GM23338 (cell line): ENCODE data around the gene G6PC3.

Experiments
- CREB1 ChIP-seq: fragments of 250-450 bp; sonication (Bioruptor Pico); IDR thresholded peaks from 2 replicates; pipeline ENCODE4 v1.5.0; 2020; ENCODE audit warnings: low read depth, mild to moderate bottlenecking, moderate library complexity
- CTCF ChIP-seq, 2 experiments: fragments of 200-600 bp in 1 of 2; sonication (generic) in 1 of 2; conservative IDR thresholded peaks; 2 replicates each; pipeline versions ENCODE4 v1.5.1 to v1.6.1; 2016 to 2017; ENCODE audit warnings: antibody characterized with exemption in 2 of 2, low read depth in 2 of 2, mild to moderate bottlenecking in 2 of 2, moderate library complexity in 1 of 2
- EZH2 ChIP-seq: fragments of 200-600 bp; sonication (generic); IDR thresholded peaks from one replicate; pipeline ENCODE4 v1.8.0; 2017; ENCODE audit warnings: antibody characterized with exemption, mild to moderate bottlenecking, low read depth; ENCODE audit not compliant: unreplicated experiment
- EZH2phosphoT487 ChIP-seq: fragments of 200-600 bp; sonication (generic); IDR thresholded peaks from one replicate; pipeline ENCODE4 v1.8.1; 2018; ENCODE audit warnings: antibody characterized with exemption; ENCODE audit not compliant: unreplicated experiment
- JUNB ChIP-seq: IDR thresholded peaks from one replicate; pipeline ENCODE4 v1.6.1; 2016; ENCODE audit warnings: antibody characterized with exemption; ENCODE audit not compliant: unreplicated experiment
- NANOG ChIP-seq: IDR thresholded peaks from 2 replicates; pipeline ENCODE4 v1.6.1; 2016; ENCODE audit warnings: antibody characterized with exemption, borderline replicate concordance
- POLR2AphosphoS5 ChIP-seq: IDR thresholded peaks from 2 replicates; pipeline ENCODE4 v1.6.1; 2016; ENCODE audit warnings: antibody characterized with exemption, low read depth
- STAT1 ChIP-seq: IDR thresholded peaks from one replicate; pipeline ENCODE4 v1.6.1; 2016; ENCODE audit warnings: antibody characterized with exemption; ENCODE audit not compliant: unreplicated experiment
- TF ChIP-seq, protein P1 (sequence below): IDR thresholded peaks from one replicate; pipeline ENCODE4 v1.6.1; 2018; ENCODE audit warnings: antibody characterized with exemption; ENCODE audit not compliant: unreplicated experiment
- TF ChIP-seq, protein P2 (sequence below): IDR thresholded peaks from 2 replicates; pipeline ENCODE4 v1.6.1; 2016; ENCODE audit warnings: antibody characterized with exemption

DNA sequence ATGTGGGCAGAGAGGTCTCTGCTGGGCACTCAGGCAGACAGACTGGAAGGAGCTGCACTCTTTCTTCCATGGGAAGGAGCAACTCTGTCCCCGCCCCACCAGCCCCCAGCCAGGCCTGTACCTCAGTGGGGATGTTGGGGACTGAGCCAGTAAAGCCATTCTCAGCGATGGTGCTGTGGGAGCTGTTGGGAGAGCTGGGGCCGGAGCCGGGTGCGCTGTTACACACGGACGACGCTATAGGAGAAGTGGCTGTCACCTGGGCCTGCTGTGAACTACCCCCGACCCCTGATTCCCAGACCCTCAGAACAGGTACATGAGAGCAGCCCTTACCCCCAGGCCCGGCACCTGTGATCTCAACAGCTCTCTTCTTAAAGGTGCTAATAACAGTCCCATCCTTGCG, 21.5 kb downstream of the G6PC3 start:
- TF ChIP-seq CTCF (conservative IDR thresholded peaks at IDR 0.05; ENCODE audit: low read depth in 2 of 2) (no peak), EZH2 (no peak), POLR2AphosphoS5 (no peak), CREB1 (no peak), EZH2phosphoT487 (no peak), STAT1 (no peak), NANOG (no peak), JUNB (no peak)
- TF ChIP-seq, protein P1, sequence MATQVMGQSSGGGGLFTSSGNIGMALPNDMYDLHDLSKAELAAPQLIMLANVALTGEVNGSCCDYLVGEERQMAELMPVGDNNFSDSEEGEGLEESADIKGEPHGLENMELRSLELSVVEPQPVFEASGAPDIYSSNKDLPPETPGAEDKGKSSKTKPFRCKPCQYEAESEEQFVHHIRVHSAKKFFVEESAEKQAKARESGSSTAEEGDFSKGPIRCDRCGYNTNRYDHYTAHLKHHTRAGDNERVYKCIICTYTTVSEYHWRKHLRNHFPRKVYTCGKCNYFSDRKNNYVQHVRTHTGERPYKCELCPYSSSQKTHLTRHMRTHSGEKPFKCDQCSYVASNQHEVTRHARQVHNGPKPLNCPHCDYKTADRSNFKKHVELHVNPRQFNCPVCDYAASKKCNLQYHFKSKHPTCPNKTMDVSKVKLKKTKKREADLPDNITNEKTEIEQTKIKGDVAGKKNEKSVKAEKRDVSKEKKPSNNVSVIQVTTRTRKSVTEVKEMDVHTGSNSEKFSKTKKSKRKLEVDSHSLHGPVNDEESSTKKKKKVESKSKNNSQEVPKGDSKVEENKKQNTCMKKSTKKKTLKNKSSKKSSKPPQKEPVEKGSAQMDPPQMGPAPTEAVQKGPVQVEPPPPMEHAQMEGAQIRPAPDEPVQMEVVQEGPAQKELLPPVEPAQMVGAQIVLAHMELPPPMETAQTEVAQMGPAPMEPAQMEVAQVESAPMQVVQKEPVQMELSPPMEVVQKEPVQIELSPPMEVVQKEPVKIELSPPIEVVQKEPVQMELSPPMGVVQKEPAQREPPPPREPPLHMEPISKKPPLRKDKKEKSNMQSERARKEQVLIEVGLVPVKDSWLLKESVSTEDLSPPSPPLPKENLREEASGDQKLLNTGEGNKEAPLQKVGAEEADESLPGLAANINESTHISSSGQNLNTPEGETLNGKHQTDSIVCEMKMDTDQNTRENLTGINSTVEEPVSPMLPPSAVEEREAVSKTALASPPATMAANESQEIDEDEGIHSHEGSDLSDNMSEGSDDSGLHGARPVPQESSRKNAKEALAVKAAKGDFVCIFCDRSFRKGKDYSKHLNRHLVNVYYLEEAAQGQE, result no peak
- TF ChIP-seq, protein P2, sequence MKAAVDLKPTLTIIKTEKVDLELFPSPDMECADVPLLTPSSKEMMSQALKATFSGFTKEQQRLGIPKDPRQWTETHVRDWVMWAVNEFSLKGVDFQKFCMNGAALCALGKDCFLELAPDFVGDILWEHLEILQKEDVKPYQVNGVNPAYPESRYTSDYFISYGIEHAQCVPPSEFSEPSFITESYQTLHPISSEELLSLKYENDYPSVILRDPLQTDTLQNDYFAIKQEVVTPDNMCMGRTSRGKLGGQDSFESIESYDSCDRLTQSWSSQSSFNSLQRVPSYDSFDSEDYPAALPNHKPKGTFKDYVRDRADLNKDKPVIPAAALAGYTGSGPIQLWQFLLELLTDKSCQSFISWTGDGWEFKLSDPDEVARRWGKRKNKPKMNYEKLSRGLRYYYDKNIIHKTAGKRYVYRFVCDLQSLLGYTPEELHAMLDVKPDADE, result no peak
